Inferior parietal cortex (tissue), 1 donor: ENCODE measurements around the gene GTPBP6.

Experiments used
- DNase-seq: peaks from one replicate; pipeline ENCODE4 v3.0.0-alpha.2; 2016; ENCODE audit errors: extremely low spot score

Gene GTPBP6, protein sequence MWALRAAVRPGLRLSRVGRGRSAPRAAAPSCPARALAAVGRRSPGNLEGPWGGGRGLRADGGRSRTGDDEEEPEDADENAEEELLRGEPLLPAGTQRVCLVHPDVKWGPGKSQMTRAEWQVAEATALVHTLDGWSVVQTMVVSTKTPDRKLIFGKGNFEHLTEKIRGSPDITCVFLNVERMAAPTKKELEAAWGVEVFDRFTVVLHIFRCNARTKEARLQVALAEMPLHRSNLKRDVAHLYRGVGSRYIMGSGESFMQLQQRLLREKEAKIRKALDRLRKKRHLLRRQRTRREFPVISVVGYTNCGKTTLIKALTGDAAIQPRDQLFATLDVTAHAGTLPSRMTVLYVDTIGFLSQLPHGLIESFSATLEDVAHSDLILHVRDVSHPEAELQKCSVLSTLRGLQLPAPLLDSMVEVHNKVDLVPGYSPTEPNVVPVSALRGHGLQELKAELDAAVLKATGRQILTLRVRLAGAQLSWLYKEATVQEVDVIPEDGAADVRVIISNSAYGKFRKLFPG

GRCh38 chrX:318739-319578, at the start of gene GTPBP6:
Gene GTPBP6, minus strand, starts transcription at chrX:318796. Its CDS starts 9 bp downstream, at chrX:318787.
- peak; percentile 100 for DNase-seq

GRCh38 chrX:367866-368265, 49.3 kb upstream of the GTPBP6 start:
- no peak for DNase-seq

DNA sequence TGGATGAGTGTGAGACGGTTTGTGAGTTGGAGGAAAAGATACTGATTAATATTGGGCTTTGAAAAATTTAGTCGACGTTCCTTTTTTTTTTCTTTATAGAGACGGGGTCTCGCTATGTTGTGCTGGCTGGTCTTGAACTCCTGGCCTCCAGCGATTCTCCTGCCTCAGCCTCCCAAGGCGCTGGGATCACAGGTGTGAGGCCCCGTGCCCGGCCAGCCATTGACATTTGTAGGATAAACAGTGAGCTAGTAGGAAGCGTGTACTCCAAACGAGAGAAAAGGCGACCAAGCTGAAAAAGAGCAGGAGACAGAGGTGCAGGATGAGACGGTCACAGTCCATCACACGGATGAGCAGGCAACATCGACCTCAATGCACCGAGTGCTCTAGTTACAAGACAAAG, 48.8 kb upstream of the GTPBP6 start:
- DNase-seq, result no peak

DNA sequence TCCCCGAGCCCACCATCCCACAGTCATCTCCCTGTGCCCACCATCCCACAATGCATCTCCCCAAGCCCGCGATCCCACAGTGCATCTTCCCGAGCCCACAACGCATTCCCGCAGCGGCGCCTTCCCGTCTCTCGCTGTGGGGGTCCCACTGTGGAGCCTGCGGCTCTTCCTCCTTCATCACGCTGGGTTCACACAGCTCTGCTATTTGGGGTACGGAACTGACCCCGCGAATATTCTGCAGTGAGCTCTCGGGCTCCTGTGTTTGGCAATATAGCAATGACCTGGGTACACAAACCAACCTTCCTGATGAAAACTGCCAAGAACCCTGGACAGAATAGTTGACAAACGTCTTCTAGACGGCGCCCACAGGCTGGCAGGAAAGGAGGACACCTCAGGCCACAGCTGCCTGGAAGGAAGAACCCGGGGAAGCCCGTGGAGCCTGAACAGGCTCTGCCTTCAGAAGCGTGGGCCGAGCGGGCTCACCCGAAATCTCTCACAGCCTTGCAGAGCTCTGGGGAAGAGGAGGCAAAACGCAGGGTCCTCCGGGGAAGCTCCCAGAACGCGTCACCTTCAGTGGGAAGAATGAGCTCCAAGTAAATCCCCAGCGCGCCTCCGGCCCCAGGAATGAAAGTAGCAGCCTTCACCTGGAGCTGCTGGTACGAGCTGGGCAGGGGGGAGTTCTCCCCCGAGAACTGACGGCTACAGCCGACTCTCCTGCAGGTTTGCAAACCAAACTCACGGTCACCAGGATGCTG, 45.2 kb upstream of the GTPBP6 start:
- DNase-seq, result no peak

DNA sequence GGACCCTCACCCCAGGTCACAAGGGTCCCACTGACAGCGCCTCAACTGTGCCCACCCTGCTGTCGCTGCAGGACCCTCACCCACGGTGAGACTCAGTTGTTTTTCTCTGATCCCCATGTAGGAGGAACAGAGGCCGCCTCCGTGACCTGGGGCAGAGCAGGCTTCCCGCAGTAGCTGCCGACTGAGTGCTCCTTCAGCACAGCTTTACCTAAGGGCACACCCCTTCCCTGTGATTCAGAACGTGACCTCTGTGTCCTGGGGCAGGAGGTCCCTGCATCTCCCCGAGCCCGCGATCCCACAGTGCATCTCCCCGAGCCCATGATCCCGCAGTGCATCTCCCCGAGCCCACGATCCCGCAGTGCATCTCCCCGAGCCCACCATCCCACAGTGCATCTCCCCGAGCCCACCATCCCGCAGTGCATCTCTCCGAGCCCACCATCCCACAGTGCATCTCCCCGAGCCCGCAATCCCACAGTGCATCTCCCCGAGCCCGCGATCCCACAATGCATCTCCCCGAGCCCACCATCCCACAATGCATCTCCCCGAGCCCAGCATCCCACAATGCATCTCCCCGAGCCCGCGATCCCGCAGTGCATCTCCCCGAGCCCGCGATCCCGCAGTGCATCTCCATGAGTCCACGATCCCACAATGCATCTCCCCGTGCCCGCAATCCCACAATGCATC, 44.5 kb upstream of the GTPBP6 start:
- DNase-seq, result no peak

DNA sequence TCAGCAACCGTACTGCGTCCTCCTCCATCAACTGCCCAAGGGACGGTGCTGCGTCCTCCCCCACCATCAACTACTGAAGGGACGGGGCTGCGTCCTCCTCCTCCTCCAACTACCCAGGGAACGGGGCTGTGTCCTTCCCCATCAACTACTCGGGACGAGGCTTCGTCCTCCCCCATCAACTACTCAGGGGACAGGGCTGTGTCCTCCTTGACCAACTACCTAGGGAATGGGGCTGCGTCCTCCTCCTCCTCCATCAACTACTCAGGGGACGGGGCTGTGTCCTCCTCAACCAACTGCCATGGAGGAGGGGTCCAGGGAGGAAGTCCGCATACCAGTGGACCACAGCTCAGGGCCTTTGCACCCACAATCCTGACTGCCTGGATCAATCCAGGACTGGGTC, 43.8 kb upstream of the GTPBP6 start:
- no peak for DNase-seq

GRCh38 chrX:361231-362145, 42.9 kb upstream of the GTPBP6 start:
- no peak for DNase-seq

GRCh38 chrX:360496-361150, 42.0 kb upstream of the GTPBP6 start:
- no peak for DNase-seq

GRCh38 chrX:358651-359143, 40.1 kb upstream of the GTPBP6 start:
- DNase-seq, result no peak

DNA sequence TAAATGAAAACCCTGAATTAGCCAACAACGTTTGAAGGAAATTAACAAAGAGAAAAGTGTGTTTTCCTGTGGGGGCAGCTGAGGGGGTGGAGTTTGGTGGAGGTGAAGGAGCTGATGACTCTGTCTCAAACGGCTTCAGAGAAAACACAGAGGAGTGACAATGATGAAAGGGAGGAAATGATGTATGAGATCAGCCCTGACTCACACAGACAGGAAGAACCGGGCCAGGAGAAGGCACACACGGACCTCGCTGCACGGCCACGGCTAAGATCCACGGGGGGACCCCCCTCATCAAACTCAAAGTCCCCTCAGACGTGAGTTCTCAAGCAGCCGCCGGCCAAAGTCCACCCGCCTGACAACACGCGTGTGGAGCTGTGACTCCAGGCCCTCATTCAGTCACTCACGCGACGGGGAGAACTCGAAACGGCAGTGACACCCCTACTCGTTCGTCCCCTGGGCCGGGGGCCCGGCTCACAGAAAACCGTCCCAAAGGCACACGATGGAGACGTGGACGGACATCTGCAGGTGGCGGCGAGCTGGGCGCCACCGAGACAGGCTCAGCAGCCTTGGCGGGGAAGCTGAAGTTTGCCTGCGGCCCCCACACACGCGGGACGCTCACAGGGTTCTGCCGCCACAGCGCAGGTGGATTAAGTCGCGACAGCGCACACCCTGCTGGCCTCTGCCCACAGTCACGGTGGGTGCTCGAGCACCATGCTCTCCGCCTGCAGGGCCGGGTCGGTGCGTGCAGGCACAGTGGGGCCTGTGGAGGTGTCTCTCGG, 39.3 kb upstream of the GTPBP6 start:
- DNase-seq, result no peak

DNA sequence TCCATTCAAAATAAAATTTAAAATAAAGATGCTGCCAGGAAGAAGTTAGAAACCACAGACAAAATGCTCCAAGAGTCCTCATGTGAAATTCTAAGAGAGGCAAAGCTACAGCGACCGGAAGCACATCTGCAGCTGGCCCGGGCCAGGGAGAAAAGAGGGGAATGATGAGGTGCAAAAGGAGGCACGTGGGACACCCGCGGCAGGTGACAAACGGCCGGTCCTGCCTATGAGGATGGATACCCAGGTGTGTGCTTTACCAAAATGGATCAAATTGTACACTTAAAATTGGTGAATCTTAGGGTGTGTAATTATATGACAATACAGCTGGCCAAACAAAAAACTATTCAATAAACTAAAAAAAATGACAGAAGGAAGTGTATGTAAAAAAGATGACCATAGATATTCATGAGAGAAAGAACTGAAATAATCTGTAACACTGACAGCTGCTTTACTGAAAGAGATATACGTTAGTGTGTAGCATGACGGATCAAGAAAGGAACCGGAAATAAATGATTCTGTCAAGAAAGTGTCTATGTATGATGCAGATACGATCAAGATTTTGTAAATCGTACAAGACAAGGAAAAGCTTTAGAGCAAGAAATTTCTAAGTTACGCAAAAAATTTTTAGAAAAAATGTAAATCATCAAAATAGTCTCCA, 38.6 kb upstream of the GTPBP6 start:
- no peak for DNase-seq

- DNase-seq, result no peak
Measured at GRCh38 chrX:356385-357034, 37.9 kb upstream of the GTPBP6 start.

GRCh38 chrX:355329-356050, 36.9 kb upstream of the GTPBP6 start:
- DNase-seq, result no peak

GRCh38 chrX:353566-354535, 35.3 kb upstream of the GTPBP6 start:
- DNase-seq, result no peak

DNA sequence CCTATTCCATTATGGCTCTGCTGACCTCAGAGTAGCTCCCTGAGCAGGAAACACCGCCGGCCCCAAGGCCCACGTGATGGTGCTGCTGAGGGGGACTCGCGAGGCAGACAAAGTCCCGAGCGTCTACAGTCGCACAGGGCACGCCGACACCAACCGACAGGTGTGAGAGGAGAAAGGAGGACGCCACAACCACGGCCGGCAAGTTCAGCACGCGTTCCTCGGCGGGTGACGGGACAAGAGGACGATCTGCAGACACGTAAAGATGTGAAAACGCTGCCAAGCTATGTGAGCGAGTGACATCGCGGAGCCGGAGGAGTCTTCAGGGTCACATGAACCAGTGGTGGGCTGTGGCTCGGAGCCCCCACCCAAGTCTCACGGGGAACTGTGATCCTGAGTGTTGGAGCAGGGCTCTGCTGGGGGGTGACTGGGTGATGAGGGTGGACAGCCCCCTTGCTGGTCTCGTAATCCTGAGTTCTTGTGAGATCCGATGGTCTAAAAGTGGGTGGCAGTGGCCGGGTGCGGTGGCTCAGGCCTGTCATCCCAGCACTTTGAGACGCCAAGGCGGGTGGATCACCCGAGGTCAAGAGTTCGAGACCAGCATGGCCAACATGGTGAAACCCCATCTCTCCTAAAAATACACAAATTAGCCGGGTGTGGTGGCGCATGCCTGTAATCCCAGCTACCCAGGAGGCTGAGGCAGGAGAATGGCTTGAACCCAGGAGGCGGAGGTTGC, 34.2 kb upstream of the GTPBP6 start:
- DNase-seq, result no peak
